ENCODE results near the gene C4B. TPM values are rescaled to one million over a fixed set of nuclear protein-coding genes. Genes with fewer than 3 reads are reported as not detected.
"Not testable (repeated sequence)": the region's sequence is repeated elsewhere in the genome, so short reads cannot be mapped to it uniquely, and the experiment has no call there.

Gene C4B
- polyA plus RNA-seq (2013, experiment 1 of 2; ENCODE audit: insufficient read length): 3.7 TPM
- polyA plus RNA-seq (2013, experiment 2 of 2; ENCODE audit: insufficient read length): 4.6 TPM

GRCh38 chr6:32014547-32014946 is at the start of gene C4B:
C4B (plus strand) TSS chr6:32014795; CDS start chr6:32014846, 51 bp downstream.
- DNase-seq: not testable (repeated sequence)

GRCh38 chr6:31965700-31966099 is 48.9 kb upstream of the C4B start:
- no peak for DNase-seq

GRCh38 chr6:31966506-31966905 is 48.1 kb upstream of the C4B start:
- no peak for DNase-seq

- no peak for DNase-seq
Measured at GRCh38 chr6:31966997-31967925, 47.3 kb upstream of the C4B start.

- DNase-seq: no peak
Measured at GRCh38 chr6:31967926-31968320, 46.7 kb upstream of the C4B start.

- DNase-seq: no peak
Measured at GRCh38 chr6:31968326-31968725, 46.3 kb upstream of the C4B start.

- no peak for DNase-seq
Measured at GRCh38 chr6:31968791-31969711, 45.5 kb upstream of the C4B start.

GRCh38 chr6:31969712-31970603 is 44.6 kb upstream of the C4B start:
- DNase-seq: no peak

- no peak for DNase-seq
Measured at GRCh38 chr6:31970604-31971271, 43.9 kb upstream of the C4B start.

GRCh38 chr6:31971279-31971992 is 43.2 kb upstream of the C4B start:
- DNase-seq: no peak

- peak; percentile 99 for DNase-seq
Measured at GRCh38 chr6:31971993-31972708, 42.4 kb upstream of the C4B start, which contains the start of gene DXO. DXO (minus strand) TSS chr6:31972138; CDS start chr6:31971675, 463 bp downstream.

GRCh38 chr6:31972709-31973350 is 41.8 kb upstream of the C4B start:
- peak; percentile 39 for DNase-seq

- DNase-seq: not testable (repeated sequence)
Measured at GRCh38 chr6:31976065-31976464, 38.5 kb upstream of the C4B start.

GRCh38 chr6:31977816-31978431 is 36.7 kb upstream of the C4B start:
- no peak for DNase-seq

- no peak for DNase-seq
Measured at GRCh38 chr6:31978831-31979230, 35.8 kb upstream of the C4B start.

GRCh38 chr6:31979238-31979898 is 35.2 kb upstream of the C4B start:
- DNase-seq: no peak

GRCh38 chr6:31980195-31980876 is 34.3 kb upstream of the C4B start:
- not testable (repeated sequence) for DNase-seq

GRCh38 chr6:31980998-31981397 is 33.6 kb upstream of the C4B start:
- DNase-seq: not testable (repeated sequence)
